GM18867 (cell line): ENCODE measurements around the gene SYDE2.
"Not testable (repeated sequence)": the region's sequence is repeated elsewhere in the genome, so short reads cannot be mapped to it uniquely, and the experiment has no call there.

Experiments
- ATAC-seq: cut with Tn5 transposase; IDR thresholded peaks from one replicate; pipeline ENCODE4 v1.9.1; 2021; ENCODE audit warnings: mild to moderate bottlenecking, moderate library complexity; ENCODE audit not compliant: unreplicated experiment

The SYDE2 gene

DNA sequence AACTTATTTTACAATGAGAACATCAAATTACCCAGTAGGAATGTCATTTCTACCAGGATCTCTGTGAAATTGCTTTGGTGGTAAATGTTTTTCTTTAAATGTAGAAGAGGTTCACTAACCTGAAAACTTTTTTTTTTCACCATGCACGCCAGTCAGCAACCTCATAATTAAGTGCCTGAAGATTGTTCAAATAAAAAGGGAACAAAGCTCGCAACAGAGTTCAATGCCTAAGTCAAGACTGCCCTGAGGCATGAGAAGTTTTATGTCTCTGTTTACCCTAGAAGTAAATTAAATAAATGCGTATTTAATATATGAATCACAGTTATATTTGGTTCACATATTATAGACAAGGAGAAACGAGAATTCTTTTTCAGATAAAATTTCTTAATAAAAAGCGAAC, 13.8 kb upstream of the SYDE2 start:
- no peak for ATAC-seq

DNA sequence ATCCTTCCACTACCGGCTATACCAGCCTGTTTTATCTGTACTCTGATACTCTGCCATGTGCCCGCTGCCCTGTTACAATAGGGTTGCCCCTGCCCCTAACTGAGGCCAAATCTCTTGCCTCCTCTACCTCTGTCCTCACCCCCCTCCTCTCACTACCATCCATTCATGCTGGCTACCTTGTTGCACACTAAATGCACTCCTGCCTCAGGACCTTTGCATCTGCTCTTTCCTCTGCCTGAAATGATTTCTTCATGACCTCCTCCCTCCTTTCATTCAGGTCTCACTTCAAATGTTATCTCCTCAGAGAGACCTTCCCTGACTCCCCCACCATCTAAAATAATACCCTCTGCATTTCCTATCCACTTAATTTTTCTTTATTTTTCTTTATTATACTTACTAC, 7.7 kb upstream of the SYDE2 start:
- no peak for ATAC-seq

DNA sequence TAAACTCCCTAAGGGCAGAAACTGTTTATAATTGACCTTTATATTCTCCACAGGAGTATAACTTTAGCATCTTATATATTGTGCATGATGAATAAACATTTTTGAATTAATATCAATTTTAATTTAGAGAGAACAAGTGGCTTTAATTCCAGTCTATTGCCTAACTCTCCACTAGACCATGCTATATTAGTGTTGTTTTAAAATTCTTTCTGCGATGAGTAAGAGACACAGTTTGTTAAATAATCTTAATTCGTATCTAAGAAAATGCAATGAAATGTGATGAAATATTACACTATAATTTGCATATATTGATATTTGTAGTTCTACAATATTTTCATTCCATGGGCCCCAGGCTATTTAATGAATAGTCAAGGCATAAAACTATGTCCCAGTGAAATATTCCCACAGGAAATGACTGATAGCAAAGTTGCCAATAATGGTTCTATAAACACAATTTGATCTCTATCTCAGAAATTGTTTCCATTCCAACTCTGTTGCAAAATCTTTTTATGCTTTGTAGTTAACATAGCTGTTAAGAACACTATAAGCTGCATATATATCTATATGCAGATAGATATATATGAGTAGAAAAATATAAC, 2.9 kb upstream of the SYDE2 start:
- ATAC-seq = no peak

DNA sequence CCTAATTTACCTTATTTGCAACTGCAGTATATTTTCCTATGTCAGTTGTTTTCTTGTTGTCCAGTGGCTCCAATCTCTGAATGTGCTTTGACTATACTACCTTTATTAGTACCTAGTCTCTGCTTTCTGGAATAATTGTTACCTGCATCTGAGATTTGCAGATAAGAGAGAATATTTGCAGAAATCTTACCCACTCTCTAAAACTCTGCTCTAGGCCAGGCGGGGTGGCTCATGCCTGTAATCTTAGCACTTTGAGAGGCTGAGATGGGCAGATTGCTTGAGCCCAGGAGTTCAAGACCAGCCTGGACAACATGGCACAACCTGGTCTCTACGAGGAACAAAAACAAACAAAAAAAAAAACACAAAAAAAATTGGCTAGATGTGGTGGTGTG, 2.0 kb upstream of the SYDE2 start:
- ATAC-seq = no peak

DNA sequence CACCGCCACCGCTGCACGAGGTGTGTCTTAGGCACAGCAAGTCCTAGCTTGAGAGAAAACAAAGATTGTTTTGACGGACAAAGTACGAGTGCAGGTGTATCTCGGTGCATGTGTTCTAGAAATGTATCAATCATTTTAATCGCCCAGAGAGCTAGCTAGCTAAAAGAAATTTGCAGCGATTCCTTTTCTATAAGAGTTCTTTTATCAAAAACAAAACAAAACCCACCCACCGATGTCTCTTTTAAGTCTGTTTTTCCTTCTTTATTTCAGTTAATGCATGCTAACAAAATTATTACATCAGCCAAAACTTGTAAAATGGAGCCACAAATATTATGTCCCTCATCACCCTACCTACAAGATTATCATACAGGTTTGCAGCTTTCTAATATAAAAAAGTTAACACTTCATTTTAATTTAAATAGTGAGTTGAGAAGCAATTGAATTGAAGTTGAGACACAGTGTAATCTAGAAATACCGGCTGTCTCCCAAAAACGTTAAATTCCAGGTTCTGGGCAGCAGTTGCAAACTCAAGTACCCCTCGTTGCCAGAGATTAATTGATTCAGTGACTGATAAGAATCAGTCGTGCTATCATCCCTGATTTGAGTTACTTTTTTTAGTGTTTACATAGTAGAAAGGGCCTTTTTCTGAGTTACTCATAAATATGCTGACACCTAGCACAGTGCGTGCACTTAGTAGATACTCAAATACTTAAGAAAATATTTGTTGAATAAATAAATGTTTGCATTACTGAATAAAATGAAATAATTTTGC, 1.5 kb upstream of the SYDE2 start:
- peak; percentile 22 for ATAC-seq

DNA sequence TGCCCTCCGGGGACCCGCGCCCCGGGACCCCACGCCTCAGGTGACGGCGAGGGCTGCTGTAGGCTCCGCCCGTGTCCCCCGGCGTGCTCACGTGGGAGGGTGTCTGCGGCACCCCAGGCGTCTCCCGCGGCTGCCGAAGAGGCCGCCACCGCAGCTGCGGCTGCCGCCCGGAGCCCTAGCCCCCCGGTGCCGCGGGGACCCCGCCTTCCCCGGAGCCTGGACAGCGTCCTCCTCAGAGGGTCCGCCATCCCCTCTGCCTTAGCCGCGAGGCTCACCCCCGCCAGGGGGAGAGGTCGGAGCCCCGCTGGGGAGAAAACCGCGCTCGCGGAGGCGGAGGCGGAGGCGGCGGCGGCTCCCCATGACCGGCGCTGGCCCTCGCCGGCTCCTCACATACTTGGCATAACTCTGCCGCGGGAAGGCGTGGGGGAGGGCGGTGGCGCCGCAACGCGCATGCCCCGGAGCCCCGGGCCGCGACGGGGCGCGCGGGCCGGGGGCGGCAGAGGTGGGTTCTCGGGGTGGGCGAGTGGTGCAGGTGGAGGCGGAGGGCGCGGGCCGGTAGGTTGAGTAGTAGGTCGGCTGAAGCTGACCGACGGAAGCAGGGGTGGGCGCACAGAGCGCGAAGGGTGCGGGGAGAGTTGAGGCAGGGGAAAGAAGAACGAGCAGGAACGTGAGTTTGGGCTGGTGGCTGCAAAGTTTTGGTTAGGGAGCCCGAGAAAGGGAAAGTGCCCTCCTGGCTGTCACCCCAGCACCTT, 700 bp upstream of the SYDE2 start:
- ATAC-seq = peak; percentile 63

DNA sequence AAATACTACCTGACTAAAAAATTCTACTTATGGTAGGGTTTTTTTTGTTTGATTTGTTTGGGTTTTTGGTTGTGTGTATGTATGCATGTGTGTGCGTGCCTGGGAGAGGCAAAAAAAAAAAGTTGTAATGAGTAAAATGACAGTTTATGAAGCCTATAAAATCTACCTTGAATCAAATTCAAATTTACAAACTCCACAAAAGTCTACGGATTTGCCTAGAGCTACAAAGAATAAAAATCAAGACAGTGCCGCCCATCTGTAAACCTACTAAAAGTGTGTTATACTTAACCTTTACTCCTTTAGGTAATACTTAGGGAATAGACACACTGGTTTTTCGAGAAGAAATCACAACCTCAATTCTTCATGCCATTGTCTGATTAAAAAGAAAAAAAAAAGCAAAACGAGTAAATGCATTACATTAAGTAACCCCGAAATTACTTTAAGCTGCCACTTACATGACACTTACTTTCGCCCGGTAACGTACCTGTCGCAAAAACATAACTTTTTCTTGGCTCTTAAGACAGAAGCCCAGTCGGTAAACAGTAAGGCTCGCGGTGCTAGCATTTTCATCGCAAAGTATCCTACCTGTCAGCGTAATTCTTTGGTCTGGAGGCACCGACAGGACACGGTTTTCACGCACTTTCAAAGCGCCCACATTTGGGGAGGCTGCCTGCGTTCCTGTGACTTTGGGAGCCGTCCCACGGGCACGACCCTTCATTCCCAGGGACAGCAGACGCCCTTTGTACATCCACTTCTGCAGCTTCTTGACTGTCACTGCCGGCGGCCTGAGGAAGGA, 951 bp downstream of the SYDE2 start:
- no peak for ATAC-seq

DNA sequence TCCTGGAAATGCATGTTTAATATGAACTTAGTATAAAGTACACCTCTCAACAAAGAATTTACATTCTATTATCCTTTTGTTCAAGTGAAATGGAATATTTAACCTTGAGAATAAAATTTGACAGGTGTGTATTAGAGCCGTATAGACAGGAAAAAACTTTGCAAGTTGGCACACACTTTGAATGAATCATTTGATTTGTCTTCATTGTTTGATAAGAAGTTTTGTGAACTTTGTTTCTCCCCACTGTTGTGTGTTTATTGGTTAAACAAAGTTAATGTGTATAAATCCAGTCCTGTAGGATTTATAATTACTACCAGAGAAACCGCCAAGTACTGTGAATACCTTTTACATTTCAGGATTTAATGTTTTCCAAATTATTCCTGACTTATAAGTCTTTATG, 2.0 kb downstream of the SYDE2 start:
- no peak for ATAC-seq

DNA sequence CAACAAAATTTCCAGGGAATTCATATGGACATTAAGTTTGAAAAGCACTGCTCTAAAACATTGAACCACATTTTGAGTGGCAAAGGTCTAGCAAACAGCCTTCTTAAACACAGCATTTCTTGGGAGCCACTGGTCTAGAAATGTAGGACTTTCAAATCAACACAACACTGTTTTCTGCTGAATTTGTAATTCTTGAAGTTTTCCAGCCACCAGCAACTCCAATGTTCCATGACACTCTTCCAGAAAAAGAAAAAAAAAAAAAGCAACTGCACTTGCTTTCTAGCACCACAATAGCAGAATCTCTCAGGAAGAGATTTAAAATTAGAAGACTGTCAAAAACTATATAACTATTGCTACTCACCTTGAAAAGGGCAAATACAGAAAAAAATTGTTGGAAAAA, 4.5 kb downstream of the SYDE2 start:
- ATAC-seq = no peak

DNA sequence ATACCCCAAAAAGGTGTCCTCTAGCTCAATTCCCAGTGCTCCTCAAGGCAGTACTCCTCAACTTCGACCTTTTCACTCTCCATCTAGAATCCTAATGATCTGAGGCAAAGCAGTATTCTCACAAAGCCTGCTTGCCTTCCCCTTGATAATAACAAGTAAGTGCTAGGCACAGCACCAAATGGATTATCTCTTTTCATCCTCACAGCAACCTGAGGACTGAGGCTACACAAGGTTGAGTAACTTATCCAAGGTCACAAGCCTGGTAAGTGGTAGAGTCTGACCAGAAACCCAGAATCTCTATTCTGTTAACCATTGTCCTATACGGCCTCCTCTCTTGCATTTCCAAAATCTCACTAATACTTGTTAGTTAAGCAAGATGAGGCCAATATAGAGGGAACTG, 5.1 kb downstream of the SYDE2 start:
- ATAC-seq = no peak

DNA sequence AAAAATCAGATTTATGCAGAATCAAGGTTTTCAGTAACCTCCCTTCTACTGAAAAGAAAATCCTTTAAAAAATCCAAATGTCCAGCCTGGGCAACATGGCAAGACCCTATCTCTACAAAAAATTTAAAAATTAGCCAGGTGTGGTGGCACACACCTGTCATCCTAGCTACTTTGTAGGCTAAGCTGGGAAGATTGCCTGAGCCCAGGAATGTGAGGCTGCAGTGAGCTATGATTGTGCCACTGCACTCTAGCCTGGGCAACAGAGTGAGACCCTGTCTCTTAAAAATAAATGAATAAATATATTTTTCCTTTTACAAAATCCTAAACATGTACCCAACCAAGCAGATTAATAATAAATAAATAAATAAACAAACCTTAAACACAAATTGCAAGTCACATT, 8.7 kb downstream of the SYDE2 start:
- not testable (repeated sequence) for ATAC-seq

DNA sequence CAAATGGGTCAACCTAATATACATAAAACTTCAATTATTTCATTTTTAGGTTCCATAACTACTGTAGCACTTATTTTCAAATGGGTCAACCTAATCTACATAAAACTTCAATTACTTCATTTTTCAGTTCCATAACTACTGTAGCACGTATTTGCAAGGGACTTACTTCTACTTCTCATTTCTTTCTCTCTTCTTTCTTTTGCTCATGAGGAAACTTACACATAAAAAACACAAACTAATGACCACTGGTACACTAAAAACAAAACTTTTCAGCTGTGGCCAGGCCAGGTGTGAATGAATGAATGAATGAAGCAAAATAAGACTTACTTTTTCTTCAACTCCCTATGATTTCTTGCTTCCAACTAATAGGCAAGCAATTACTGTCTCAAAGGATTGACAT, 11.7 kb downstream of the SYDE2 start:
- ATAC-seq = no peak

DNA sequence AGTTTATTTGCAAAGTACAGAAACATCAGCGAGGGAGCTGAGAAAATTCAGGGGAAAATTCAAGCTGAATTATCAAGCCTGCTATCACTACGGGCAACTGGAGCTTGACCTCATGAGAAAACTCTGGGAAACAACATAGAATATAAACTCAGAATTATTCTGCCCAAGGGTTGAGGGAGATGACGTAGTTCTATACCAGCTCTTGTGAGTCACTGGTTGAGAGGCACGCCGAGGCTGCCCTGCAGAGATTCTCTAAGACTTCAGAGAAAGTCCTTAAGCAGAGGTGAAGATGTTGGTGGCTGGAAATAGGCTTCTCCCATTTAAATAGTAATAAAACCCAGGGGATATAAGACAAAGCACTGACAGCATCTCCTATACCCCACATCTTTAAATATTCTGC, 12.3 kb downstream of the SYDE2 start:
- no peak for ATAC-seq

DNA sequence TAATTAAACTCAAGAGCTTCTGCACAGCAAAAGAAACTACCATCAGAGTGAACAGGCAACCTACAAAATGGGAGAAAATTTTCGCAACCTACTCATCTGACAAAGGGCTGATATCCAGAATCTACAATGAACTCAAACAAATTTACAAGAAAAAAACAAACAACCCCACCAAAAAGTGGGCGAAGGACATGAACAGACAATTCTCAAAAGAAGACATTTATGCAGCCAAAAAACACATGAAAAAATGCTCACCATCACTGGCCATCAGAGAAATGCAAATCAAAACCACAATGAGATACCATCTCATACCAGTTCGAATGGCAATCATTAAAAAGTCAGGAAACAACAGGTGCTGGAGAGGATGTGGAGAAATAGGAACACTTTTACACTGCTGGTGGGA, 13.8 kb downstream of the SYDE2 start:
- ATAC-seq = not testable (repeated sequence)

DNA sequence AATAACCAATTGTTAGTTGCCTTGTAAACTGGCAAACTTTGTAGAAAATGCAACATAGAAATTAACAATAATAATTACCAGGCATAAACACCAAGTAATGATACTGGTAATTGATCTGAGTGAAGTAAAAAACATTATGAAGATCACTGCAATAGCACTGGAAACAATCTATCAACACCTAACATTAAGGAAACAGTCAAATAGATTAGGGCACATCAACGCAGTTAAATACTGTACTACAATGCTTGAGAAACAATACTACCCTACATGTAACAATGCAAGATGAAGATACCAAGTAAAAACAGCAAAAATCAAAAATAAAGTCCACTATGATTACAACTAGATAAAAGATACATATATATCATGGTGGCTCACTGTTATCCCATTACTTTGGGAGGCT, 16.6 kb downstream of the SYDE2 start:
- no peak for ATAC-seq

DNA sequence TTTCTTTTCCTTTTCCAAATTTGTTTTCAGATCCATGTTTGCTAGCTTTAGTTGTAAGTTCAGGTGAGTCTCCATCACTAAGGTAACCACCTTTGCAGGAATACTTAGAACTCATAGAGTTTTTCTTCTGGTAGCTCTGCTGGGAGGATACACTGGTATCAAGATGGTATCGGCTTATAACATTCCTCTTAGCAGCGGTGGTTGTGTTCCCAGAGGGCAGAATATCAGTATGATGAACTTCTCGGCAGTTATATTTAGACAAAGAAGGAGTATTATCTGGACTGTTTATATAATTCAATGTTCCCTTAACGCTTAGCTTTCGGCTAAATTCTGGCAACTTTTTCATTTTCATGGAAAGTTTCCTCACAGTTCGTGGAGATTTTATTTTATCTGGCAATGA, 18.1 kb downstream of the SYDE2 start:
- ATAC-seq = no peak

DNA sequence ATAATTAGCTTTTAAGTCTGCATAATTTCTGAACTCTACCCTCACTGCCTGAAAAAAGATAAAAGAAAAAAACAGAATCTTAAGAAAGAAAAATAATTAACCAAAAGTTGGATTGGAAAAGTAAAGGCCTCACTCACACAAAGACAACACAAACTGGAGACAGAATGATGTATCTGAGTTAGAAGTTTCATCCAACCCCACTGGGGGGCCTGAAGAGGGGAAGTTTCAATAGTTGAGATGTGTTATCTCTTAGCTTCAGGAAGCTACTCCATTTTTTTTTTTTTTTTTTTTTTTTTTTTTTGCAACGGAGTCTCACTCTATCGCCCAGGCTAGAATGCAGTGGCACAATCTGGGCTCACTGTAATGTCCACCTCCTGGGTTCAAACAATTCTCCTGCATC, 19.9 kb downstream of the SYDE2 start:
- ATAC-seq = no peak

DNA sequence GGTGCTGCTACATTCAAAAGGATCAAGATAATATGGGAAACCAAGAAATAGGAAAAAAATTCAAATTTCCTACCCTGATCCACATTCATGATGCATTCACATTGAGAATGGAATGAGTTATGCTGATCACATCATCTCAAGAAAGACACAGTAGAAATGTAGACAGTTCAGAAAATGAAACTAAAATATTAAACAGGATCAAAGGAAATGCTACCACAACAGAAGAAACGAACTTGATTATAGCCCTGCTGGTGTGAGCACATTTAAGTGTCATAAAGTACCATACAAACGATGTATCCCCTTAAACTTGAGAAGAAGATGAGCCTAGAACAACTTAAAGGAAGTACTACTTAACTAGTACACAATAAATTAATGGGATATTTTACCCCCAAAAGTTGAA, 21.3 kb downstream of the SYDE2 start:
- no peak for ATAC-seq

DNA sequence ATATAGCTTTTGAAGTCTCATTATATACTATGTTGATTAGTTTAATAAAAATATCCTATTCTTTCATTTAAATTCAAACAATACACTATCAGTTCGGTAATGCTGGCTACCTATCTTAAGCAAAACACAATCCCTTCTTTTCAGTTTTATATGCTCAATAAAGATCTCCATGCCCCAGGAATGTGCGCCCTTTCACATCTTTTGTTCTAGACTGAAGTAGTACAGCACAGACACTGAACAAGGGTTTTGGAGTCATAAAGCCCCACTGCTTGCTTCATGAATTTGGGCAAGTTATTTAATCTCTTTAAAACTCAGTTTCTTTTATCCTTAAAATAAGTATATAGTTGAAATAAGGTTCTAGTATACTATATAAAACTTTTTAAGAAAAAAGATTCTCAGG, 22.4 kb downstream of the SYDE2 start:
- ATAC-seq = no peak

DNA sequence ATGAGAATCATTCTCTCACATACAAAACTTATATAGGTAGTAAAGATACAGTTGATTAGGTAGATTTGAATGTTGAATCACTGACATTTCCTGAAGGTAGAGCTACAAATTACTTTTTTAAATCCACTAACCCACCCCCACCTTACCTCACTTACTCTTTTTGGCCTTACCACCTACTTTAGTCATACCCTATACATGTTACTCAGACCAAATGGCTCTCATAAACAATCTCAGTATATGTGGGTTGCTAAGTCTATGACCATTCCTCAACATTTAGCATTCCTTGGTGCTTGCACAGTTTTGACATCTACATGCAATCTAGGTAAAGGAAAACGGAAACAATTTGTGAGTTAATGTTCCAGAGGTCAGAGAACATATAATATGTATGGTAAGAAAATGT, 26.3 kb downstream of the SYDE2 start:
- ATAC-seq = no peak

DNA sequence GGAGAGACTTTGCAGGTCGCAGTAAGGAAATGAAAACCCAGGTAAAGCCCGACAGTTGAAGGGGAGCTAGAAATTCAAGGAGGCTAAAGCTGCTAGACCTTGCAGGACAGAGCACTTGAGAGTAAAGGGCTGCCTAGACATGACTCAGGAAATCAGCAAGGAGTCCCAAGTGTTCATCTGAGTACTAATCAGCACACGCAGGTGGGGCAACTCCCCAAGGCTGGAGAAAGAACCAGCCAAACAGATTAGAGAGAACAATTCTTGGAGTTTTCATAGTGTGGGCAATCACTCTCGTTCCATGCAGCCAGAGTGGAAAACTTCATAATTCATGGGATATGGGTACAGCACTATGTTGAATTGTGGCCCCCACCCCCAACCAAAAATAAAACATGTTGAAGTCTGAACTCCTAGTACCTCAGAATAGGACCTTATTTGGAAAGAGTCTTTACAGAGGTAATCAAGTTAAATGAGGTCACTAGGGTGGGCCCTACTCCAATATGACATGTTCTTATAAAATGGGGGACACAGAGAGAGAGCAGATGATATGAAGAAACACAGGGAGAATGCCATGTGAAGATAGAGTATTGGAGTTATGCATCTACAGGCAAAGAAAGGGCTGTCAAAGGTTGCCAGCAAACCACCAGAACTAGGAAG, 28.0 kb downstream of the SYDE2 start:
- ATAC-seq = no peak
